ENCODE measurements around the gene SCN4B.

- TF ChIP-seq POLR2A (IDR thresholded peaks at IDR 0.05): no peak
- TF ChIP-seq, protein P1, sequence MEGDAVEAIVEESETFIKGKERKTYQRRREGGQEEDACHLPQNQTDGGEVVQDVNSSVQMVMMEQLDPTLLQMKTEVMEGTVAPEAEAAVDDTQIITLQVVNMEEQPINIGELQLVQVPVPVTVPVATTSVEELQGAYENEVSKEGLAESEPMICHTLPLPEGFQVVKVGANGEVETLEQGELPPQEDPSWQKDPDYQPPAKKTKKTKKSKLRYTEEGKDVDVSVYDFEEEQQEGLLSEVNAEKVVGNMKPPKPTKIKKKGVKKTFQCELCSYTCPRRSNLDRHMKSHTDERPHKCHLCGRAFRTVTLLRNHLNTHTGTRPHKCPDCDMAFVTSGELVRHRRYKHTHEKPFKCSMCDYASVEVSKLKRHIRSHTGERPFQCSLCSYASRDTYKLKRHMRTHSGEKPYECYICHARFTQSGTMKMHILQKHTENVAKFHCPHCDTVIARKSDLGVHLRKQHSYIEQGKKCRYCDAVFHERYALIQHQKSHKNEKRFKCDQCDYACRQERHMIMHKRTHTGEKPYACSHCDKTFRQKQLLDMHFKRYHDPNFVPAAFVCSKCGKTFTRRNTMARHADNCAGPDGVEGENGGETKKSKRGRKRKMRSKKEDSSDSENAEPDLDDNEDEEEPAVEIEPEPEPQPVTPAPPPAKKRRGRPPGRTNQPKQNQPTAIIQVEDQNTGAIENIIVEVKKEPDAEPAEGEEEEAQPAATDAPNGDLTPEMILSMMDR (IDR thresholded peaks at IDR 0.05): no peak
Observed at GRCh38 chr11:118199135-118199534, 46.5 kb upstream of the SCN4B start.
